Epithelial cell of esophagus (primary cell): Measurements from ENCODE around the gene NSMF.

ENCODE experiments used
- DNase-seq: peaks from one replicate; pipeline ENCODE4 v3.0.0; 2010; ENCODE audit warnings: low read depth
- H3K4me3 ChIP-seq: 2 replicates; pipeline ENCODE4 v1.5.1; 2011; ENCODE audit warnings: mild to moderate bottlenecking, low read length, control low read depth
- CTCF ChIP-seq: IDR thresholded peaks from 2 replicates; pipeline ENCODE4 v1.5.1; 2011; ENCODE audit warnings: low read depth, mild to moderate bottlenecking, low read length, control low read depth, inconsistent platforms; ENCODE audit not compliant: insufficient read depth; ENCODE audit errors: missing control alignments

Gene NSMF

DNA sequence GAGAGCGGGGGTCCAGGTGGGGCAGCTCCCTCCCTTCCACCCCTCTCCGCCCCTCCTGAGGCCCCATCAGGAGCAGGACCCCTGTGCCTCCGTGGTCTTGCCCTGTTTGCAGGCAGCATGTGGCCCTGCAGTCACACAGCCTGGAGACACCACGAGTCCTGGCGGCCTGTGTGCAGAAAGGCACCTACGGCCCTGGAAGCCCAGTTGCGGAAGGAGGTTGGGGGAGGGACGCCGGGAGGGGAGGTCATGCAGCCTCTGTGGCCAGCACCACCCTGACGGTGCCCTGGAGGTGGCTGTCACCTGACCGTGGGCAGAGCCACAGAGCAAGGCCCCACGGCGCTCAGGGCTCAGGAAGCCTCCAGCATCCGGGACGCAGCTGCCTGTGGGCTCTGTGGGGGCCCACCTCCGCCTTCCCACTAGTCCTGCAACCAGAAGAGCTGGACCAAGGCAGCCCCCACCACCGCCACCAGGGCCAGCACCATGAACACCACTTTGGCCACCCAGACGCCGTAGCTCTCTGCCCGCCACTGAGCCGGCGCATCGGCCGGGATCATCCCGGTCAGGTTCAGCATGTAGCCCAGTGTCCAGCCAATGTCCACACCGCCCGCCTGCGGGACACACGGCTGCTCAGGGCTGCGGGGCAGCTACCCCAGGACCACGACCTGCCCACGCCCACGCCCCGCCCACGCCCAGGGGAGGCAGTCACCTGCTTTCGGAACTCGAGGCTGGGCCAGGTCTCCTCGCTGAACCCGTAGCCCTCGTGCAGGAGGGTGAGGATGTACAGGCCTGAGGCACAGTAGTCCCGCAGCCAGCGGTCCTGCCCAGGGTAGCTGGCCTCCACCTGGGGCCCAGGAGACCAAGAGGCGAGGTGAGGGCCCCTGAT, 24.4 kb downstream of the NSMF start:
- H3K4me3 ChIP-seq = no peak overlapping the region
- no peak for TF ChIP-seq CTCF
- no peak for DNase-seq

- no peak for TF ChIP-seq CTCF
- no peak for DNase-seq
- no peak overlapping the region for H3K4me3 ChIP-seq
These were observed 25.2 kb downstream of the NSMF start for GRCh38 chr9:137433916-137434431.

DNA sequence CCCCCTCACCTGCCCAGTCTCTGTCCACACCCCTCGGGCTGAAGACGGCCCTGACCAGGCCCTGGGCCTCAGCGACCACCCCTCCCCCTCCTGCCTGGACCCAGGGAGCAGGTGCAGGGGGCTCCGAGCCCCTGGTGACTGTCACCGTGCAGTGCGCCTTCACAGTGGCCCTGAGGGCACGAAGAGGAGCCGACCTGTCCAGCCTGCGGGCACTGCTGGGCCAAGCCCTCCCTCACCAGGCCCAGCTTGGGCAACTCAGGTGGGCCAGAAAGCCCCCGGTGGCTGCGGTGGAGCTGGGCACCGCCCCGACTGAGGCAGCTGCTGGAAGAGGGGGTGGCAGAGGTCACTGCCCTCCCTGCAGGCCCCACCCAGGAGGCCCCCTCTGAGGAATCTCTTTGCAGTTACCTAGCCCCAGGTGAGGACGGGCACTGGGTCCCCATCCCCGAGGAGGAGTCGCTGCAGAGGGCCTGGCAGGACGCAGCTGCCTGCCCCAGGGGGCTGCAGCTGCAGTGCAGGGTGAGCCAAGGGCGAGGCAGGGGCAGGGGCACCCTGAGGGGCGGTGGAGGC, 25.7 kb downstream of the NSMF start:
- no peak for TF ChIP-seq CTCF
- DNase-seq = no peak
- no peak overlapping the region for H3K4me3 ChIP-seq

GRCh38 chr9:137432687-137433348, 26.3 kb downstream of the NSMF start:
- H3K4me3 ChIP-seq = no peak overlapping the region
- TF ChIP-seq CTCF = no peak

DNA sequence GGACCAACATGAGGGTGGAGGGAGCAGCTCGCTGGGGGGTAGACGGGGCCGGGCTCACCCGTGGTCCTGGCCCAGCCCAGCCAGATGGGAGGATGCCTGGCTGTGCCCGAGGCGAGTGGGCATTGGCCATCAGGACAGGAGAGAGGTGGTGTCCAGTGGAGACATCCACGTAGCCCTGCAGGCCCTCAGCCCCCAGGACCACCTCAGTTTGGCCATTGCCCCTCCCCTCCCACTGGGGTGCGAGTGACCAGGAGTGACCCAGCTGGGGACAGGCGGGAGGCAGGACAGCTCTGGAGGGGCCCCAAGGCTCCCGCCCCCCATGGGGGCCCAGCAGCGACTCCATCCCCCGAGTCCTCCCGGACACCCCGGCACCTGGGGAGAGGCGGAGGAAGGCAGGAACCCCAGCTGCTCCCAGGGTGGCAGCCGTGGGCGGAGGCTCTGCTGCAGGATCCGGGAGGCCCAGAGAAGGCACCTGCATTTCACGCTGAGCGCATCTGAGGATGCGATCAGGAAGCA, 27.7 kb downstream of the NSMF start:
- TF ChIP-seq CTCF = no peak
- H3K4me3 ChIP-seq = no peak overlapping the region
- no peak for DNase-seq

More at GRCh38 chr9:137432687-137433348, 26.3 kb downstream of the NSMF start:
- DNase-seq = no peak

DNA sequence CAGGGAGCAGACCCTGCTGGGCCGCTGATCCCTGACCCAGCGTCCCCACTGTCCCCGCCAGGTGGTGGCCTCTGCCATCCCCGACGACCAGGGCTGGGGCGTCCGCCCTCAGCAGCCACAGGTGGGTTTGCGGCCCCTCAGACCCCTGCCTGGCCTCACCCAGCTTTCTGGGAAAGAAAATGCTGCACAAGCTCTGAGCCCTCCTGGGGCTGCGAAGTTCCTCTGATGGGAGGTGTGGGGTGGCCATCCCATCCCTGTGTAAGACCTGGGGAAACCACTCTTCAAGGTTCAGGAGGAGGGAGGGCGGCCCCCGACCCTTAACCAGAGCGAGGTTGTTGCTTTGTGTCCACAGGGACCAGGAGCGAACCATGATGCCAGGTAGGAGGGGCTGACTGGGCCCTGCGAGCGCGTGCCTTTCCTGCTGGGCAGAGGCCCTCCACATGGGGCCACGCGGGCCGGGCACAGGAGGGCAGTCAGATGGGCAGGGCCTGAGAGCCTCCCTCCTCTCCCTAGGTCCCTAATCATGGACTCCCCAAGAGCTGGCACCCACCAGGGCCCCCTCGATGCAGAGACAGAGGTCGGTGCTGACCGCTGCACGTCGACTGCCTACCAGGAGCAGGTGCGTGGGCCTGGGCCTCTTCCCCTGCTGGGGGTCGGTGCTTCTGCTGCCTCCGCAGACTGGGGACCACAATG, 28.3 kb downstream of the NSMF start:
- no peak overlapping the region for H3K4me3 ChIP-seq
- TF ChIP-seq CTCF = no peak
- no peak for DNase-seq
